ENCODE measurements around the gene OTUD6A.
"Not testable (repeated sequence)": the region's sequence is repeated elsewhere in the genome, so short reads cannot be mapped to it uniquely, and the experiment has no call there.

The OTUD6A gene

DNA sequence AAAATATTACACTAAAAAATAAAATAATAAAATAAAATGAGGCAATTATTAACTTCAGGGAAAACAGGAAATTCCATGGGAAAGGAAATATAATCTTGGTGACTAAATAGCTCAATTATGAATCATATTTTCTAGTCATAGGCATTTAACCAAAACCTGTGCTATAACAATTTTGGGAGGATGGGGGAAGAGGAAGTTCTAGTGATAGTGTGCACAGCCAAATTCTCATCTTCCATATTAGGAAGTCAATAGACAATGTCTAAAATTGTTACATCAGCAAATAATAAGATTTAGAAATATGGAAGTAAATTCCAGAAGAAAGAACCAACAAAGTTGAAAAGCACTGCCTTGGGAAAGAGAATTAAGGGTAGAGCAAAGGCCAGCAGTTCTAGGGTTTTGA, 15.3 kb upstream of the OTUD6A start:
- DNase-seq (ENCODE audit: low spot score) = no peak

- no peak for DNase-seq (ENCODE audit: low spot score)
These were observed 12.9 kb upstream of the OTUD6A start for GRCh38 chrX:70049406-70049805.

DNA sequence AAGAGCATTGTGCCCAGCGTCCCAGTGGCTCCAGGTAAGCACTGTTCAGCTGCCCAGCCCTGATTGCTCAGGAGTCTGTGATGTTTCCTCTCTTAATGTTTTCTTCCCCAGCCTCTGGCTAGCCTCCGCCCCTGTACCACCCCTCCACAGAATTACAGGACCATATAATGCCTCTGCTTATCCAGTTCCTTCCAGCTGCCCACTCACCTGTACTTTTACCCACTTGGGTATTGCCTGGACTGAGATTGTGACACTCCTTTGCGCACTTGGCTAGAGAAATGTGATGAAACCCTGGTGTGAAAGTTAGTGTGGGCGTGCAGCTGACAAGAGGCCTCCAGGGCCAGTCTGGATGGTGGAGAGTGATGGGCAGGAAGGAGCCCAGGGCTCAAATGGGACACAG, 12.3 kb upstream of the OTUD6A start, which contains the start of gene AWAT2:
Gene AWAT2, minus strand, starts transcription at position 14 of the 400 bp plus-strand sequence. Its CDS starts 6 bp downstream, at position 8.
- DNase-seq (ENCODE audit: low spot score) = no peak

DNA sequence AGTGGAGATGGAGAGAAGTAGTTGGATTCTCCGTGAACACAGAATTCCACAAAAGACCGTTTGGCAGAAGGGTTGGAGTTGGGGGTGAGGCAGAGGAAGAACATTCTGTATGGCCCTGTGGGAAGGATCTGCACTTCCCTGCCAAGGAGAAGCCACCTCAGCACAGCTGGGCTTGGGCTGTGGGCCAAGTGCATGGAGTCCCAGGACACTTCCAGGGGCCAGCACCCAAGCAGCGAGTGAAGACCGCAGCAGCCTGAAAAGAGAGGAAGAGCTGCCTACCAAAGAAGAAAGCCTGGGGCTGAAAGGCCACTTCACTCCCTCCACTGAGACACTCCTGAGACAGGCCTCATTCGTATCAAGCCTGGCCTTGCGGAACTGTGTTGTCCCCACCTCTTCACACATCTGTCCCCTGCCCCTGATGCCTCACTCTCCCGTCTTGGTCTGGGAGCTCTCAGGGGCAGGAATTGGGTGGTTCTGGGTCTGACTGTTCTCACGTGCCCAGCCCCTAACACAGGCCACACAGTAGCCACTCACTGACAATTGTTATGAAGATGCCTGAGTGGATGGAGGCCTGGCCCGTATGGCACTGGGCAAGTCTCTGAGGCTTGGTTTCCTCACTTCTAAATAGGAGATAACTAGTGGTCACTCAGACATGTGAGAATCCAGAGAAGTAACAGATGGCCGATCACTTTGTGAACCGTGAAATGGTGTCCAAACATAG, 9.2 kb upstream of the OTUD6A start:
- DNase-seq (ENCODE audit: low spot score) = no peak

GRCh38 chrX:70054391-70054790, 7.9 kb upstream of the OTUD6A start:
- no peak for DNase-seq (ENCODE audit: low spot score)

DNA sequence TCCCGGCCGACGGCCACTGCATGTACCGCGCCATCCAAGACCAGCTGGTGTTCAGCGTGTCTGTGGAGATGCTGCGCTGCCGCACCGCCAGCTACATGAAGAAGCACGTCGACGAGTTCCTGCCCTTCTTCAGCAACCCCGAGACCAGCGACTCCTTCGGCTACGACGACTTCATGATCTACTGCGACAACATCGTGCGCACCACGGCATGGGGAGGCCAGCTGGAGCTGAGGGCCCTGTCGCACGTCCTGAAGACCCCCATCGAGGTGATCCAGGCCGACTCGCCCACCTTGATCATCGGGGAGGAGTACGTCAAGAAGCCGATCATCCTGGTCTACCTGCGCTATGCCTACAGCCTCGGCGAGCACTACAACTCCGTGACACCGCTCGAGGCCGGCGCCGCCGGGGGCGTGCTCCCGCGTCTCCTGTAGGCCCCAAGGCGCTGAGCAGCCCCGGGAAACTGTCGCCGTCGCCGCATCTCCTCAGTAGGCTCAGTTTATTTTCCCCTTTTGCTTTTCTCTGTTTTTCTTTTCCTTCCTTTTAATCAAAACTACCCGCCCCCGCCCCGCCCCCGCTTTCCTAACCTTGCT, 799 bp downstream of the OTUD6A start:
- no peak for DNase-seq (ENCODE audit: low spot score)

GRCh38 chrX:70066646-70067045, 4.4 kb downstream of the OTUD6A start:
- no peak for DNase-seq (ENCODE audit: low spot score)

DNA sequence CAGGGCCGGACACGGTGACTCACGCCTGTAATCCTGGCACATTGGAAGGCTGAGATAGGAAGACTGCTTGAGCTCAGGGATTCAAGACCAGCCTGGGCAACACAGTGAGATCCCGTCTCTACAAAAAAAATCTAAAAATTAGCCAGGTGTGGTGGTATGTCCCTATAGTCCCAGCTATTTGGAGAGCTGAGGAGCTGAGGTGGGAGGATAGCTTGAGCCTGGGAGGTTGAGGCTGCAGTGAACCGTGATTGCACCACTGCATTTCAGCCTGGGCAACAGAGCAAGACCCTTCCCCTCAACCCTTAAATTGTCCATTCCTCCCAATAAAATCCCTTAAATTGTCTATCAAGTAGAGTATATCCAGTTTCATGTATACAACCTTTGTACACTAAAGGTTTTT, 17.0 kb downstream of the OTUD6A start:
- no peak for DNase-seq (ENCODE audit: low spot score)

DNA sequence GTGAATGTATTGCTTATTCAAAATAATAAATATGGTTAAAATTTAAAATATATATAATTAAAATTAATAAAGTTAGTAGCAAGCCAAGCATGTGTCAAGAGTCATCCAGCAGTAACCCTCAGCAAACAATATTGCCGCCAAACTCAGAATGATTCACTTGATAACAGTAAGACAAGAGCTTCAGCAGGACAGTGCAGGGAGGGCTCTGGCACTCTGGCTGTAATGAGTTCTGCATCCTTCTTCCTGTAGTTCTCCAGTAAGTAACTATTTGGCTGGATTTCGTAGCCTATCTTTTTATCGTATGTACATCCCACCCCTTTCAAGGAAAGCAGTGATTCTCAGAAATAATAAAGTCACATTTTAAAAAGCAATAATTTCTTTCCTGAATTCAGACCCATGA, 17.6 kb downstream of the OTUD6A start:
- no peak for DNase-seq (ENCODE audit: low spot score)

GRCh38 chrX:70082723-70083122, 20.5 kb downstream of the OTUD6A start:
- no peak for DNase-seq (ENCODE audit: low spot score)

- no peak for DNase-seq (ENCODE audit: low spot score)
These were observed 22.5 kb downstream of the OTUD6A start for GRCh38 chrX:70084592-70085240.

GRCh38 chrX:70087857-70088630, 25.8 kb downstream of the OTUD6A start:
- no peak for DNase-seq (ENCODE audit: low spot score)

DNA sequence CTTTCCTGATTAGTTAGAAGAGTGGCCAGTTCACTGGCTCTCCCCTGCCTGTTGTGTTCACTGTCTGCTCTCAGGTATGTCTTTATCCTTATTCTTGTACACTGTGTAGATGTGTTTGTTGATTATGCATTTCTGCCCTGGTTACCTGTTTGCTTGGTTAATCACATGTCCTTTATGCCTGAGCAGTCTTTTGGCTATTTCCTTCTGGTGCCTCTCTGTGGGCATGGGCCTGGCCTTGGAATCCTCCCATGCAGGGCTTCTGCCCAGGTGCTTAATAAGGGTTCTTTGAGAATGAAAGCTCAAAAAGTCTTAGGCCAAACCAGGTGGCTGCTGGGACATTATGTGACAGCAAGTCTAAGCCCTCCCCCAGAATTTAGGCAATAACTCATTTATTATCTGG, 26.5 kb downstream of the OTUD6A start:
- DNase-seq (ENCODE audit: low spot score) = no peak

DNA sequence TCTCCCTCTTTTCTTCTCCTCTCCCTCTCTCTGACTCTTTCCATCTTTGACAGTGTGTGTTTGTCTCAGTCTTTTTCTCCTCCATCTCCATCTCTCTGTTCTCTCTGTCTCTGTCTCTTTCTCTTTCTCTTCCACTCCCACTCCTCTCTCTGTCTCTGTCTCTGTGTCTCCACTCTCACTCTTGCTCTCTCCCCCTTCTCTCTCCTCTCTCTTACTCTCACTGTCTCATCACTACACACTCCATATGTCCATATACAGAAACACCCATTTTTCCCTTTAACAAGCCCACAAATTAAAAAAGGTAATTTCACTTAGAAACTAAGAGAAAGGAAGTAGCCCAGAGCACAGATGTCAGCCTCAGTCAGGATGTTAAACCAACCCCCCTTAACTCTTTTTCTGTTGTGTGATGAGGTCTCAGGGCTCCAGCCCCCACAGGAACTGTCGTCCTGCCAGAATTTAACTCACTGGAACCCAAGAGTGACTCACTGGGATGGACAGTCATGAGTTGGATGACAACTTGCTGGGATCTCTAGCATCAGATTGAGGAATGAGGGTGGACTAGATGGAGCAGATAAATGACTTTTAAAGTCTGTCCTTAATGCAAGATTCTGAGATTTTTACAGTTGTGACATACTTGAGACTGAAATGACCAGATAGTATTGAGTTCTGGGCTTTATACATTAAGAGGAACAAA, 27.5 kb downstream of the OTUD6A start:
- no peak for DNase-seq (ENCODE audit: low spot score)

GRCh38 chrX:70092247-70092646, 30.0 kb downstream of the OTUD6A start:
- no peak for DNase-seq (ENCODE audit: low spot score)

- no peak for DNase-seq (ENCODE audit: low spot score)
These were observed 33.8 kb downstream of the OTUD6A start for GRCh38 chrX:70096052-70096451.

GRCh38 chrX:70105229-70105628, 43.0 kb downstream of the OTUD6A start:
- DNase-seq (ENCODE audit: low spot score) = no peak

DNA sequence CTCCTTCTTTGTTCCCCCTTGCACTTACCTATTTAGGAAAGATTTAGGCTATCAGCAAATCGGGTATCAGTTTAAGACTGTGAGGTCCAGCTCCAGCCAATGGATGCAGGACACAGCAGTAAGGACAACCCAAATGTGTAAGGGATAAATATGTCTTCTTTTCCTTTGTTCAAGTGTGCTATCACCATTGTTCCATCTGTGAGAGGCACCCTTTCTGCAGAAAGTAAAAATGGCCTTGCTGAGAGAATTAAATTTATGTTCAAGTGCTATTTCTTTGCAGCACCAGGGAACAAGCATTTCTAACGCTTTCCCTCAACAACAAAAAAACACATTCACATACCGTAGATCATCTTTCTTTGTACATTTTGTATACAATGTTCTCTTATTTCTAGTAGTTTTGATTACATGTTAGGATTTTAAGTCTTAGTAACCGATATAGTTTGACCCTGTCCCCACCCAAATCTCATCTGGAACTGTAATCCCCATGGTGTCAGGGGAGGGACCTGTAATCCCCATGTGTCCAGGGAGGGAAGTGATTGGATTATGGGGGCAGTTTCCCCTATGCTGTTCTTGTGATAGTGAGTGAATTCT, 49.3 kb downstream of the OTUD6A start:
- DNase-seq (ENCODE audit: low spot score) = not testable (repeated sequence)

All from SK-N-DZ (cell line).